CD4-positive, alpha-beta T cell treated with Interleukin-15 for 4 hours (primary cell): Measurements from ENCODE around the gene EEF2.

Experiments
- DNase-seq: peaks from one replicate; pipeline ENCODE4 v3.0.0-alpha.2; 2020; ENCODE audit warnings: low spot score

The EEF2 gene

GRCh38 chr19:3984908-3985642, at the start of gene EEF2:
EEF2 (minus strand) TSS chr19:3985463; CDS start chr19:3985380, 83 bp downstream.
- DNase-seq, result peak; percentile 92

DNA sequence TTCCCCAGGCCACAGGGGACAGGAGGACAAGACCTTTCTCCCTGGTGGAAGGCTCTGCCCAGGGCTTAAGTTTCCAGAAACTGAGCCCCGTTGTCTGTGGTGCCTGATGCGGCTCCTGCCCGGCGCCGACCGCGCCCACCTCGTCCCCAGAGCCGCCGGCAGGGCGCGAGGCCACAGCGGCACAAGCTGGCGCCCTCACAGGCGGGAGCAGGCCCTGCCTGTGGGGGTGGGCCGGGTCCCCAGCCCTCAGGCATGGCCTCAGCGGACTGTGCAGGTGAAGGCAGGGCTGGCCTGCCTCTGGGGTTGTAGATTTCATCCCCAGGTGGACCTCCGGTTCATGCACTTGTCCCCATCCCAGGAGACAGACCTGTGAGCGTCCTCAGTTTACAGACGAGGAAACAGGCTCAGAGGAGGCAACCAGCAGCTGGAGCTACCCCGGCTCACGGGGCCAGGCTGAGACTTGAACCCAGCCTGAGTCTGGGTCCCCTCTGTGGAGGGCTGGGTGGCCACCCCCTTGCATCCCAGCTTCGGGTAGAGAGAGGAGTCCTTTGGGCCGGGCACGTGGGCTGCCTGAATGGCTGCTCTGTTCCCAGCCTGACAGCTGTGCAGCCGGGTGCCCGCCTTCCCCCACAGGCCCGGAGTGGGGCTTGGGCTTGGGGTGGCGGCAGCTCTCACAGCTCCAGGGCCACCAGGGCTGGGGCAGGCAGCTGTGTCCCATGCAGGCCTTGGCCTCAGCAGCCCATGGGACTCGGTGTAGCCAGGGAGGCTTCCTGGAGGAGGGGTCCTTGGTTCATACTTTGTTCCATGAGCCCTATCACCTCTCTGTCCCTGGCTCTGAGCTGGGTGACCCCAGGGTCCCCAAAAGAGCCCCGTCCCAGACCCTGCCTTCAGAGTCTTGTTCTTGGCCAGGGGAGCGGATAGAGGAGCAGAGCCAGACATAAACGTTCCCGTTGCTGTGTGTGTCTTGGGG, 49.1 kb upstream of the EEF2 start:
- DNase-seq, result no peak

- no peak for DNase-seq
These were observed 48.0 kb upstream of the EEF2 start for GRCh38 chr19:4033028-4033956.

DNA sequence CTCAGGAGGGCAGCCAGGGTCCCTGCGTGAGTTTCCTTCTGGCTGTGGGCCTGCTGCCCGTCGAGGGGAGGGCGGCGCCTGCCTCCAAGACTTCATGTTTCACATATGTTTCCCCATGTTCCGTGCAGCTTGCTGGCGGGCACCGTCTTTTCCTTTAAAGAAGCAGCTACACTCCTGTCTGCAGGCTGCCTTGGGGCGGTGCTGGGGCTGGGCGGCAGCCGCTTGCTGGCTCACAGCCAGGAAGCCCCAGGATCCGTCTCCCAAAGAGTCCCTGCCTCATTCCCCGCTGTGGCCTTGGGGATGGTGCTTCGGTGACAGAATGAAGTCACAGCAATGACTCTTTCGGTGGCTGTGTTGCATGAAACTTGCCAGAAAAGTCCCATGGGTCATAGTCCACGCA, 47.2 kb upstream of the EEF2 start:
- DNase-seq, result no peak

GRCh38 chr19:4031420-4031819, 46.2 kb upstream of the EEF2 start:
- DNase-seq, result no peak

DNA sequence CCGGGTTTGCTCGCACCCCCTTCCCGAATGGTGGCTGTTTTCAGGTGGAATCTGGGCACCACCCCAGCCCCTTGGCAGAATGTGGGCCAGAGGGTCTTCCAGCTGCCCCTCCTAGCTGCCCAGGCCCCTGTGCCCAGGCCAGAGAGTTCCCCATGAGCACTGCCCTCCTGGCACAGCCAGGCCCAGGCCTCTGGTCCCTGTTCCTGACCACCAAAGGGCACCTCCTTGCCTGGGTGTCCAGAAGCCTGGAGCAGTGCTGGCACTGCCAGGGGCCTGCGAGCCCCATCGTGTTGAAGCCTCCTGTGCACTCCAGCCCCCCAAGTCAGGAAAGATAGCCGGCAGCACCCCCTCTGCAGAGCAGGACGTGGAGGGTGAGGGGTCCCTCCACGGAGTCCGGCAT, 45.7 kb upstream of the EEF2 start:
- no peak for DNase-seq

DNA sequence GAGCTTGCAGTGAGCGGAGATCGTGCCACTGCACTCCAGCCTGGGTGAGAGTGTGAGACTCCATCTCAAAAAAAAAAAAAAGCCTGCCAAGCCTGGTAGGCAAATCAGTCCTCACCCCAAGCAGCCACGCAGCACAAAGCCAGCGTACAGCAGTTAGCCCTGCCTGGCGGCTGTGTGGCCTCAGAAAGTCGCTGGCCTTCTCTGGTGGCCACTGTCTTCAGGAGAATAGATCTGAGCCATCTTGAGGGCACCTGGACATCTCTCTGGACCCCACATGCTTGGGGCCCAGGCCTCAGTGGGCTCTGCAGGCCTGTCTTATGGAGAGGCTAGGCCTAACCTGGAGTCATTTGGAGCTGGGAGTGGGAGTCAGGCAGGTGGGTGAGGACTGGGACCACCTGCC, 45.3 kb upstream of the EEF2 start:
- no peak for DNase-seq

- no peak for DNase-seq
These were observed 44.0 kb upstream of the EEF2 start for GRCh38 chr19:4029247-4029614.

DNA sequence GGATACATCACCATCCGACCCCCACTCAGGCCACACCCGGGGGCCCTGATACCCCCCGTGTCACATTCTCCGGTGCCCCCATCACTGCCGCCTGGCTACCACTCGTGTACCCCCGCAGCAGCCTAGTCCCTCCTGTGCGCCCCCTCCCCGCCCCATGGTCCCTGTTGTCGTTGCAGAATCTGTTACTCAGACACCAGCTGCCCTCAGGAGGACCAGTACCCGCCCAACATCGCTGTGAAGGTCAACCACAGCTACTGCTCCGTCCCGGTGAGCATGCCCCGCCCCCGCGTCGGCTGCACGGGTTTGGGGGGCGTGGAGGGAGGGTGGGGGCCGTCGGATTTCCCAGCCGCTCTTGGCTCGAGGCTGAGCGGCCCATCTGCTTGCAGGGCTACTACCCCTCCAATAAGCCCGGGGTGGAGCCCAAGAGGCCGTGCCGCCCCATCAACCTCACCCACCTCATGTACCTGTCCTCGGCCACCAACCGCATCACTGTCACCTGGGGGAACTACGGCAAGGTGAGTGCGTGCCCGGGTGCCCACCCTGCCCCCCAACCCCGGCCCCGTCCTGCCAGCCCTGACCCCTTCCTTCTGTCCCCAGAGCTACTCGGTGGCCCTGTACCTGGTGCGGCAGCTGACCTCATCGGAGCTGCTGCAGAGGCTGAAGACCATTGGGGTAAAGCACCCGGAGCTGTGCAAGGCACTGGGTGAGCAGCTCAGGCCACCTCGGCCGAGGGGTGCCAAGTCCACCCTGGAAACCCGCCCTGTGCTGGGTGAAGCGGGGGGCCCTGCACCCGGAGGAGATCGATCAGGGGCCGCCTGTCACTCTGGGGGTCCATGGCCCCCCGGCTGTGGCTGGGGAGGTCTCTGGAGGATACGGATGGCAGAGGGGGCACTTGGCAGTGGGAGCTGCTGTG, 43.3 kb upstream of the EEF2 start:
- DNase-seq, result no peak

GRCh38 chr19:4027146-4027545, 41.9 kb upstream of the EEF2 start:
- DNase-seq, result no peak

DNA sequence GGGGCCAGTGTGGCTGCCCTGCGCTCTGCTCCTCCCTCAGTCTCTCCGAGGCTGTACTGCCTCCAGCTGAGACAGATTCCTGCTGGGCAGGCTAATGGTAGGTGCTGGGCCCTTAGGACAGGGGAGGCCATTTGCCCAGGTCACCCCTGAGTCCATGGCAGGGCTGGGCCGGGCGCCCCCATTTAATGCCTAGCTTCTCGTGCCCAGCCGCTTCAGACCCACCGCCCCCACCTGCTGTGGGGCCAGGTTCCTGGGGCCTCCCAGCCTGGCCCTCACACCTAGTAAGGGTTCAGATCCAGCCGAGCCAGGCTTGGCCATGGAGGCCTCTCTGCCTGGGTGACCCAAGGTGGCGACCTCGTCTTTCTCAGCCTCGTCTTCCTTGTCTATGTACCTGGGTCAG, 40.1 kb upstream of the EEF2 start:
- no peak for DNase-seq

- no peak for DNase-seq
These were observed 38.5 kb upstream of the EEF2 start for GRCh38 chr19:4023600-4024398.

DNA sequence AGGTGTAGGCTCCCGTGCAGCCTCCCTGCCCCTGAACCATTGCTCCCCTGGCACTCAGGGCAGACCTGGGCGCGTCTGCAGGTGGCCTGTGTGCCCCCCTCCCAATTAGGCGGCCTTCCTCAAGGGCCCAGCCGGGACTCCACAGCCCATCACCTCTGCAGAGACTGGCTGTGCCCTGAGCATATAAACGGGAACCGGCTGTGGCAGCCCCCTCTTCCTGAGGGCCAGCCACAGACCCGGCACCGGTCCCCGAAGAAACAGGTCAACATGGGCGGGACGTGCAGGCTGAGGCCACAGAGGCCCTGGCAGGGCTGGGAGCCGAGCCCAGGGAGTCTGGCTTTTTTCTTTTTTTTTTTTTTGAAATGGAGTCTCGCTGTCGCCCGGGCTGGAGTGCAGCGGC, 34.3 kb upstream of the EEF2 start:
- no peak for DNase-seq

DNA sequence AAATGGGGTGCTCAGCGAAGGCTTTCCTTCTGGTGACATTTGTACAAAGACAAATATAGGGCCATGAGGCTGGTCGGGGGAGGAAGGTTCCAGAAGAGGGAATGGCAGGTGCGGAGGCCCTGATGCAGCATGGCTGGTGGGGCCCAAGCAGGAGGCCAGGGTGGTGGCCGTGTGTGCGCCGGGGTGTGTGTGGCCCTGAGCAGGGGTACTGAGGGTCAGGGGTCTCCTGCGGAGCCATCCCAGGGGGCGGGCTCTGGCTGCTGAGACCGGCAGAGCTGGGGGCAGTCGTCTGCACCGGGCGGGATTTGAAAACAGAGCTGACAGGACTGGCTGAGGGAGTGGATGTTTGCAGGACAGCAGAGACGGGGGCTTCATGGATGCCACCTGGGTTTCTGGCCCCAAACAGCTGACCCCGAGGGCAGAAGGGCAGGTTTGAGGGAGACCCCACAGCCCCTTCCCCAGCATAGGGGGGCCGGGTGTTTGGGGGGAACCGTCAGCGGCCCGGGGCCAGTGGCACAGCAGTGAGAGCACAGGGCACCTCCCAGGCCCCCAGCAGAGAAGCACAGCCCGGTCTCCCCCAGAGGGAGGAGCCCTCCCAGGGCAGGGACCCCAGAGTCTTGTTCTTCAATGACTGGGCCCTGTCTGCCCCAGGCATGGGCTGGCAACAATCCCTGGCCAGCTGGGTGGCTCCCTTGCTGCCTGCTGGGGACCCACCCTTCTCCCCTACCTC, 33.7 kb upstream of the EEF2 start:
- DNase-seq, result no peak

DNA sequence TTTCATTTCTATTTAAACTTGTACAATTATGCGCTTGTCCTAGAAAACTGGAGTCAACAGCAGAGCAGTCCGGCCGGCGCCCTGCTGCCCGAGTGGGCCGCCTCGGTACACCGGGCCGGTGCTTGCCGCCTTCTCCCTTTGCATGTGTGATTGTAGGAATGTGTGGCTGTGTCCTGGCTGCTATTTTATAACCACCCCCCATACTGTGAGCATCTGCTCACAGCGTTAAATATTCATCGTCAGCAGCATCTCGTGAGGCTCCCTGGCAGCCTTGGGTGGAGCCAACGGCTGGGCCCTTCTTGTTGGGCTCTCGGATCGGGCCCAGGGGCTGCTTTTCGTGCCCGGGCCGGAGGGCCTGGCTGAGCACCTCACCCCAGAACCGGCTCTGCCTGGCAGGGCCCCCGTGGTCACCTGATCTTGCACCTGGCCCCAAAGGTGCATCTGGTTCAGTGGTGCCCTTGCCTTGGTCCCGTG, 32.9 kb upstream of the EEF2 start:
- no peak for DNase-seq

- DNase-seq, result no peak
These were observed 31.8 kb upstream of the EEF2 start for GRCh38 chr19:4016903-4017638.

GRCh38 chr19:4016486-4016885, 31.2 kb upstream of the EEF2 start:
- DNase-seq, result no peak

DNA sequence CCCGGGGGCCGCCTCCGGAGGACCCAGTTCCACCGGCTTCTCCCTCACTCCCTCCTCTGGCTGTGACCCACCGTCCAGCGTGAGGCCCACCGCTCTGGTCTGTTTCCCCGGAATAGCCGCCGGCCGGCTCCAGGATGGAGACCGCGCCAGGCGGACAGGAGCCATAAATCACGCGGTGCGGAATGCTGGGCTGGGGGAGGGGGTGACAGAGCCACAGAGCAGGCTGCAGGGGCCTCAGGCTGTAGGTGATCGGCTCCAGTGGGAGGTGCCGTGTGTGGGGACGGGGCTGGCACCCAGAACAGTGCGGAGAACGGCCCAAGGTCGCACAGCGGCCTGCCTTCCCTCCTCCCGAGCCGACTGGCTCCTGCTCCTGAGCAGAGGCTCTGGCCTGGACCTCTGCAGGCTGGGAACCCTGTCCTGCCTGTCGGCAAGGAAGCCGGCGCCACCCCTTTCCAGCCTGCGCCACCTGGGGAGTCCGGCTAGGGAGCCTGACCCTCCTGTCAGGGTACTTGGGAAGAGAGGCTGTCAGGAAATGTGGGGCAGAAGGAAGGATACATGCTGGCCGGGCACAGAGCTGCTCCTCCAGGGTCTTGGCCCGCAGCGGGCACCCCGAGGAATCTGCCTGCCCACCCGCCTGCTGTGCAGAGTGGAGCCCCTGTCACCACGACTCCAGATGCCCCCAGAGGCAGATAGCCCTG, 30.6 kb upstream of the EEF2 start:
- no peak for DNase-seq
